ENCODE results near the gene THSD4.
A peak's percentile ranks its signal among the peaks of the same experiment; 100 is the strongest.

The THSD4 gene

DNA sequence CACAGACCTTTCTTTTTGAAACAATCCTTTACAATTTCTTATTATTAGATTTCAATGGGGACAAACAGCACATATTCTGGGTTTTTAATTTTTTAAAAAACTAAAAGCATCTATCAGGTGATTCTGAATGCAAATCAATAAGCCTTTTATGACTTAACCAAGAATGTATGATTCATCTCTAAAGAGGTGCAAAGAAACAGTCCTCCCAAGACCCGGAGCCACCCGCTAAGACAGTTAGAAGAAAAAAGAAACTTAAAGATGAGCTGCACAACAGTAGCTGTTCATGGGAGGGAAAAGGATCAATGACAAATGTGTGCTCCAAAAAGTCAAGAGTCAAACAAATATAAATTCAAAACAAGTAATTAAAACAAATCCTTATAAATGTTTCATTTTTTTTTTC lies 319.5 kb downstream of the THSD4 start:
- no peaks in the 10 kb centered on the region for H3K36me3 ChIP-seq (replicated peaks; ENCODE audit: low read depth, low read length)
- H3K4me2 ChIP-seq (ENCODE audit: low read length) = peak overlapping the region; percentile 51

DNA sequence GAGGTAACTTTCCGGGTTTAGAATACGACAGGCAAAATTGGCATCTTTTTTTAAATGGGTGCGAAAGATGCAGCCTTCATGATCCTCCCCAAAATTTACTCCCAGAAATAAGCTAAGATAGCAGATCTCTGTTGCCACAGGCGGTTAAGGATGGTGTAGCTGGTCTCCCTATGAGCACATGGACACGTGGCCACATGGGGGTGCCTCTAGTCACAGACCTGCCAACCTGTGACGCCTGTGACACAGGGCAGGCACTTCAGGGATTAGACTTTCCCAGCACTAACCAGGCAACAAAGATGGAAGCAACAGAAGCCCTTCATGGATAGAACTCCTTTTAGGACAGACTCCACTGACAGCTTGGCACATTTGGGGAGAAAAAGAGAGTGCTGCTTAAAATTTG lies 320.3 kb downstream of the THSD4 start:
- no peaks in the 10 kb centered on the region for H3K27me3 ChIP-seq (ENCODE audit: low read depth, low read length)
- H3K27ac ChIP-seq (ENCODE audit: low read length) = no peak overlapping the region
- H3K4me2 ChIP-seq (ENCODE audit: low read length) = no peak overlapping the region
- TF ChIP-seq, protein P1, sequence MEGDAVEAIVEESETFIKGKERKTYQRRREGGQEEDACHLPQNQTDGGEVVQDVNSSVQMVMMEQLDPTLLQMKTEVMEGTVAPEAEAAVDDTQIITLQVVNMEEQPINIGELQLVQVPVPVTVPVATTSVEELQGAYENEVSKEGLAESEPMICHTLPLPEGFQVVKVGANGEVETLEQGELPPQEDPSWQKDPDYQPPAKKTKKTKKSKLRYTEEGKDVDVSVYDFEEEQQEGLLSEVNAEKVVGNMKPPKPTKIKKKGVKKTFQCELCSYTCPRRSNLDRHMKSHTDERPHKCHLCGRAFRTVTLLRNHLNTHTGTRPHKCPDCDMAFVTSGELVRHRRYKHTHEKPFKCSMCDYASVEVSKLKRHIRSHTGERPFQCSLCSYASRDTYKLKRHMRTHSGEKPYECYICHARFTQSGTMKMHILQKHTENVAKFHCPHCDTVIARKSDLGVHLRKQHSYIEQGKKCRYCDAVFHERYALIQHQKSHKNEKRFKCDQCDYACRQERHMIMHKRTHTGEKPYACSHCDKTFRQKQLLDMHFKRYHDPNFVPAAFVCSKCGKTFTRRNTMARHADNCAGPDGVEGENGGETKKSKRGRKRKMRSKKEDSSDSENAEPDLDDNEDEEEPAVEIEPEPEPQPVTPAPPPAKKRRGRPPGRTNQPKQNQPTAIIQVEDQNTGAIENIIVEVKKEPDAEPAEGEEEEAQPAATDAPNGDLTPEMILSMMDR (IDR thresholded peaks at IDR 0.05; ENCODE audit: low read depth, low read length) = no peak
- TF ChIP-seq EZH2phosphoT487 (IDR thresholded peaks at IDR 0.05; ENCODE audit: low read depth) = no peak
- H2AFZ ChIP-seq (ENCODE audit: low read depth, low read length) = no peak overlapping the region
- H3K4me1 ChIP-seq (ENCODE audit: low read length) = peaks cover 14% of the 10 kb centered on the region
- no peaks in the 10 kb centered on the region for H3K9me3 ChIP-seq (ENCODE audit: insufficient read depth, low read length)
- no peaks in the 10 kb centered on the region for H3K79me2 ChIP-seq (ENCODE audit: low read length)
- H3K4me3 ChIP-seq (ENCODE audit: low read length) = no peak overlapping the region
- H3K36me3 ChIP-seq (replicated peaks; ENCODE audit: low read depth, low read length) = no peaks in the 10 kb centered on the region
- H4K20me1 ChIP-seq (ENCODE audit: insufficient read depth, low read length) = no peaks in the 10 kb centered on the region
- no peak overlapping the region for H3K9ac ChIP-seq (ENCODE audit: low read length)

More for the DNA sequence above, 319.5 kb downstream of the THSD4 start:
- H3K4me3 ChIP-seq (ENCODE audit: low read length) = 0 out of 2 replicates have a peak overlapping the region, but pooled peaks have one; percentile 1
- no peak overlapping the region for H3K27ac ChIP-seq (ENCODE audit: low read length)
- H3K9me3 ChIP-seq (ENCODE audit: insufficient read depth, low read length) = no peaks in the 10 kb centered on the region
- peak overlapping the region; percentile 15; the same call in 1 of the 2 replicates for H2AFZ ChIP-seq (ENCODE audit: low read depth, low read length)
- TF ChIP-seq EZH2phosphoT487 (IDR thresholded peaks at IDR 0.05; ENCODE audit: low read depth) = no peak
- TF ChIP-seq, protein P1 (IDR thresholded peaks at IDR 0.05; ENCODE audit: low read depth, low read length) = no peak
- H3K27me3 ChIP-seq (ENCODE audit: low read depth, low read length) = no peaks in the 10 kb centered on the region
- H3K9ac ChIP-seq (ENCODE audit: low read length) = no peak overlapping the region
- H4K20me1 ChIP-seq (ENCODE audit: insufficient read depth, low read length) = no peaks in the 10 kb centered on the region
- H3K4me1 ChIP-seq (ENCODE audit: low read length) = peaks cover 14% of the 10 kb centered on the region
- H3K79me2 ChIP-seq (ENCODE audit: low read length) = no peaks in the 10 kb centered on the region

DNA sequence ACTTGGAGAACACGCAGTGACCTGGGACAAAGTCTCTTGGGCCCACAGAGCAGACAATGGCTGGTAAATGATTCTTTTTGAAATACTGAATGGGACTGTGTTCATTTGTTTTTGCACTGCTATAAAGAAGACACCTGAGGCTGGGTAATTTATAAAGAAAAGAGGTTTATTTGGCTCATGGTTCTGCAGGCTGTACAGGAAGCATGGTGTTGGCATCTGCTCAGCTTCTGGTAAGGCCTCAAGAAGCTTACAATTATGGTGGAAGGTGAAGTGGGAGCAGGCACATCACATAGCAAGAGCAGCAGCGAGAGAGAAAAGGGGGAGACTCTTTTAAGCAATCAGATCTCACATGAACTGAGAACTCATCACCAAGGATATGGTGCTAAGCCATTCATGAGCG lies 321.6 kb downstream of the THSD4 start:
- Histone ChIP-seq H3K36me3 (replicated peaks; ENCODE audit: low read depth, low read length) (no peaks in the 10 kb centered on the region), H3K27me3 (ENCODE audit: low read depth, low read length) (no peaks in the 10 kb centered on the region), H4K20me1 (ENCODE audit: insufficient read depth, low read length) (no peaks in the 10 kb centered on the region), H3K4me1 (ENCODE audit: low read length) (peaks cover 14% of the 10 kb centered on the region), H3K9me3 (ENCODE audit: insufficient read depth, low read length) (no peaks in the 10 kb centered on the region), H3K4me3 (ENCODE audit: low read length) (no peak overlapping the region), H3K9ac (ENCODE audit: low read length) (no peak overlapping the region), H3K79me2 (ENCODE audit: low read length) (no peaks in the 10 kb centered on the region), H3K4me2 (ENCODE audit: low read length) (no peak overlapping the region), H3K27ac (ENCODE audit: low read length) (no peak overlapping the region), H2AFZ (ENCODE audit: low read depth, low read length) (no peak overlapping the region)
- TF ChIP-seq, protein P1 (IDR thresholded peaks at IDR 0.05; ENCODE audit: low read depth, low read length) = no peak
- no peak for TF ChIP-seq EZH2phosphoT487 (IDR thresholded peaks at IDR 0.05; ENCODE audit: low read depth)

DNA sequence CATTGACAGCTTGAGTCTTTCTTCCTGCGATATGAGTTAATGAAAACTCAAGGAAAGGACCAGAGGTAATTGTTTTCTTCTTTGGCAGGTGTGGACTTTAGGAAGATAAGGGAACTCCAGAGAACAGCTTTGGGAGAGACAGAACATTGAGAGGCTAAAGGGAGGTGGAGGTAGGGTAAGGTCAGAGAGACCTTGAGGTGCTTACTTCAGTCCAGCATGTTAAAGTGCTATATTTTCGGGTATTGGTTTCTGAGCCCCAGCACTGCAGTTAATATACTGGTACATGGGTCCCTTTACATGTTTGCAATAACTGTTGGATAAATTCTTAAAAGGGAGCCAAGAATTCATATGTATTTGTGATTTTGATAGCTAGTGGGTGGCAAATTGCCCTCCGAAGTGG lies 322.1 kb downstream of the THSD4 start:
- Histone ChIP-seq H3K36me3 (replicated peaks; ENCODE audit: low read depth, low read length) (no peaks in the 10 kb centered on the region), H3K9me3 (ENCODE audit: insufficient read depth, low read length) (no peaks in the 10 kb centered on the region), H3K4me3 (ENCODE audit: low read length) (no peak overlapping the region), H3K9ac (ENCODE audit: low read length) (no peak overlapping the region), H3K27me3 (ENCODE audit: low read depth, low read length) (no peaks in the 10 kb centered on the region), H2AFZ (ENCODE audit: low read depth, low read length) (no peak overlapping the region), H4K20me1 (ENCODE audit: insufficient read depth, low read length) (no peaks in the 10 kb centered on the region), H3K4me1 (ENCODE audit: low read length) (peaks cover 14% of the 10 kb centered on the region), H3K4me2 (ENCODE audit: low read length) (no peak overlapping the region), H3K79me2 (ENCODE audit: low read length) (no peaks in the 10 kb centered on the region), H3K27ac (ENCODE audit: low read length) (no peak overlapping the region)
- TF ChIP-seq, protein P1 (IDR thresholded peaks at IDR 0.05; ENCODE audit: low read depth, low read length) = no peak
- TF ChIP-seq EZH2phosphoT487 (IDR thresholded peaks at IDR 0.05; ENCODE audit: low read depth) = no peak

All from OCI-LY3 (cell line).